Psoas muscle (tissue), 8 donors: Measurements from ENCODE around the gene S100P. TPM values are rescaled to one million over a fixed set of nuclear protein-coding genes. Genes with fewer than 3 reads are reported as not detected.

Experiments
- ATAC-seq, 4 donors: fragments of 200-7000 bp; cut with Tn5 transposase; one replicate each; pipeline ENCODE4 v1.9.1; 2020; ENCODE audit warnings: moderate library complexity in 3 of 4, mild to moderate bottlenecking in 2 of 4
- DNase-seq, 2 donors: peaks; one replicate each; pipeline ENCODE4 v3.0.0-alpha.2; 2020
- H3K27ac ChIP-seq: fragments of 200-600 bp; one replicate; pipeline ENCODE4 v1.8.0; 2022
- H3K27me3 ChIP-seq, 3 donors: fragments of 200-600 bp in 1 of 3; one replicate each; pipeline versions ENCODE4 v1.6.1 to v1.8.0; 2013 to 2022; ENCODE audit warnings: low read length in 2 of 3, mild to moderate bottlenecking in 2 of 3, moderate library complexity in 1 of 3; ENCODE audit not compliant: insufficient read depth in 3 of 3
- H3K36me3 ChIP-seq, 2 donors: fragments of 200-600 bp in 1 of 2; one replicate each; pipeline versions ENCODE4 v1.6.1 to v1.8.0; 2013 to 2022; ENCODE audit warnings: low read depth in 1 of 2, mild to moderate bottlenecking in 1 of 2, moderate library complexity in 1 of 2; ENCODE audit not compliant: insufficient read depth in 1 of 2
- H3K4me1 ChIP-seq: fragments of 200-600 bp; one replicate; pipeline ENCODE4 v1.8.0; 2022
- H3K4me3 ChIP-seq: fragments of 200-600 bp; one replicate; pipeline ENCODE4 v1.8.0; 2022; ENCODE audit warnings: mild to moderate bottlenecking
- H3K9me3 ChIP-seq: fragments of 200-600 bp; one replicate; pipeline ENCODE4 v1.8.0; 2022
- WGBS, 3 donors: extraction: QIAGEN DNeasy Blood & Tissue Kit; methylation state at CpG; one replicate each; pipeline versions ENCODE4 v1.1.6 to v1.1.7; 2013; 5-methylcytosine and 5-hydroxymethylcytosine counted together
- intact Hi-C, 2 donors: fragments of 100-400 bp; cut with DNase I; formaldehyde crosslinking; loops; one replicate each; pipeline versions ENCODE4 v1.11.0 to v1.14.2; 2022
- polyA plus RNA-seq, 3 donors: library from polyadenylated mRNA; stranded (reverse); fragments of 200-250 nt; gene quantifications; one replicate each; pipeline ENCODE4 v1.2.3, GENCODE V29; 2013
- total RNA-seq, 4 donors: library from RNA; stranded (reverse); fragmentation: NEBNext Ultra II Directional in 2 of 4; extraction: Animal tissue kit (Norgen Biotek cat#: 25700) in 2 of 4; gene quantifications; one replicate each; pipeline versions ENCODE4 v1.2.1 to v1.2.4, GENCODE V29; 2021 to 2023
- TF ChIP-seq, protein P1 (sequence below): fragments of 200-600 bp; IDR thresholded peaks from one replicate; pipeline ENCODE4 v1.8.0; 2022; ENCODE audit warnings: antibody characterized with exemption
- donor health status: healthy with polysubstance abuse.
- donor health status: DM: no; HTN: no; CAD: no; lungs with moderate emphysema.
- donor health status: Bipolar disorder and iron deficiency.
- donor health status: healthy.
- donor health status: DM: yes; HTN: yes; CAD: no.
- donor health status: DM: no; HTN: no; CAD: no.
- donor health status: DM: no; HTN: no; CAD: no.
- donor health status: DM: yes; HTN: yes; CAD: no.

The S100P gene
- total and polyA plus RNA-seq, 7 donors = 0.34 to 1.5 (median 0.36) TPM; not detected in 1

- Histone ChIP-seq H3K4me1 (no peaks in the 10 kb centered on the region), H3K27ac (no peak overlapping the region), H3K9me3 (no peaks in the 10 kb centered on the region), H3K36me3 (no peaks in the 10 kb centered on the region), H3K27me3 (no peaks in the 10 kb centered on the region), H3K4me3 (no peak overlapping the region)
- ATAC-seq = peak in 3 of 4 donors; percentile 29 to 46 (median 34)
- 59 to 62% (median 61%) methylated on average over 23 of the region's 23 CpGs for WGBS, 3 donors
- DNase-seq = no peak
- intact Hi-C loops = no loop called here
- TF ChIP-seq, protein P1, sequence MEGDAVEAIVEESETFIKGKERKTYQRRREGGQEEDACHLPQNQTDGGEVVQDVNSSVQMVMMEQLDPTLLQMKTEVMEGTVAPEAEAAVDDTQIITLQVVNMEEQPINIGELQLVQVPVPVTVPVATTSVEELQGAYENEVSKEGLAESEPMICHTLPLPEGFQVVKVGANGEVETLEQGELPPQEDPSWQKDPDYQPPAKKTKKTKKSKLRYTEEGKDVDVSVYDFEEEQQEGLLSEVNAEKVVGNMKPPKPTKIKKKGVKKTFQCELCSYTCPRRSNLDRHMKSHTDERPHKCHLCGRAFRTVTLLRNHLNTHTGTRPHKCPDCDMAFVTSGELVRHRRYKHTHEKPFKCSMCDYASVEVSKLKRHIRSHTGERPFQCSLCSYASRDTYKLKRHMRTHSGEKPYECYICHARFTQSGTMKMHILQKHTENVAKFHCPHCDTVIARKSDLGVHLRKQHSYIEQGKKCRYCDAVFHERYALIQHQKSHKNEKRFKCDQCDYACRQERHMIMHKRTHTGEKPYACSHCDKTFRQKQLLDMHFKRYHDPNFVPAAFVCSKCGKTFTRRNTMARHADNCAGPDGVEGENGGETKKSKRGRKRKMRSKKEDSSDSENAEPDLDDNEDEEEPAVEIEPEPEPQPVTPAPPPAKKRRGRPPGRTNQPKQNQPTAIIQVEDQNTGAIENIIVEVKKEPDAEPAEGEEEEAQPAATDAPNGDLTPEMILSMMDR = no peak
These were observed 4.7 kb upstream of the S100P start for GRCh38 chr4:6688879-6689505.

GRCh38 chr4:6689506-6689960, 4.1 kb upstream of the S100P start:
- no peaks in the 10 kb centered on the region for H3K27me3 ChIP-seq
- H3K36me3 ChIP-seq = no peaks in the 10 kb centered on the region
- DNase-seq (no peak), ATAC-seq (peak in 1 of 4 donors; percentile 9)
- 90 to 91% (median 91%) methylated on average over 15 of the region's 15 CpGs for WGBS, 3 donors
- H3K9me3 ChIP-seq = no peaks in the 10 kb centered on the region
- no peak overlapping the region for H3K4me3 ChIP-seq
- no peaks in the 10 kb centered on the region for H3K4me1 ChIP-seq
- intact Hi-C loops = no loop called here
- H3K27ac ChIP-seq = no peak overlapping the region
- TF ChIP-seq, protein P1 = no peak

DNA sequence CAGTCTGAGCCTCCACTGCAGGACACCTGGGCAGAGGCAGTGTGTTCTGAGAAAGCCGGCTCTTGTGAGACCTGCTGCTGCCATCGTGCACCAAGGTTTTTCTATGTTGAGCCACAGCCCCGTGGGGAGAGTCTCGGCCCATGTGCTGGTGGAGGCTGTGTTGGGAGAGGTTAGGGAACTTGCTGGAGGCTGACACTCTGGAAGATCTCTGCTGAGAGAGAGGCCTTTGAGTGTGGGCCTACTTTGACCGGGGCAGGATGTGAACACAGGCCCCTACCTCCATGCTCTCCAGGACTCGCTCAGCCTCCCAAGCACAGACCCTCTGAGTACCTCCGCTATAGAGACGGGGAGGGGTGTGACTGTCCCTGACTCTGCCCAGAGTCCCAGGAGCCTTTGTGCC, 1.3 kb upstream of the S100P start:
- DNase-seq (no peak), ATAC-seq (no peak)
- peaks cover 16% of the 10 kb centered on the region for H3K4me1 ChIP-seq
- no peak overlapping the region for H3K27ac ChIP-seq
- 76 to 81% (median 80%) methylated on average over 8 of the region's 8 CpGs for WGBS, 3 donors
- H3K4me3 ChIP-seq = no peak overlapping the region
- no peaks in the 10 kb centered on the region for H3K27me3 ChIP-seq
- TF ChIP-seq, protein P1 = no peak
- intact Hi-C loops = no loop called here
- no peaks in the 10 kb centered on the region for H3K9me3 ChIP-seq
- no peaks in the 10 kb centered on the region for H3K36me3 ChIP-seq

DNA sequence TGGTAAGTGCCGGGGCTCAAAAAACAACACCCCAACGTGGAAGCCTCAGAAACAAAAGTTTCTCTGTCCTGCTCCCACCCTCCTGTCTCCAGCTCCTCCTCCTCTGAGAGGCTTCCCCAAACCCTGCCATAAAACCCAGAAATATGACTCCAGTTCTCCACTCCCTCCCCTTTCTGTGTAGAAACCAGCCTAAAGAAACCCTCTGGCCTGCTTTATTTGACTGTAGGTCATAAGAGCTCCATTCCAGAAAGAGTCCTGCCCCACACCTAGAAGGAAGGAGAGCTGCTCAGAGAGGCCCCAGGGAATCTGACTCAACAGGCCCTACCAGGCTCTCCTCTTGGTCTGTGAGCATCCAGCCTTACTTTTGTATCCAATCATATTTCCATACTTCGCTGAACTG, 872 bp upstream of the S100P start:
- intact Hi-C loops = no loop called here
- DNase-seq = no peak
- ATAC-seq = no peak
- no peaks in the 10 kb centered on the region for H3K9me3 ChIP-seq
- no peaks in the 10 kb centered on the region for H3K27me3 ChIP-seq
- peaks cover 16% of the 10 kb centered on the region for H3K4me1 ChIP-seq
- H3K27ac ChIP-seq = no peak overlapping the region
- H3K4me3 ChIP-seq = no peak overlapping the region
- TF ChIP-seq, protein P1 = no peak
- no peaks in the 10 kb centered on the region for H3K36me3 ChIP-seq
- 68 to 75% (median 71%) methylated on average over 3 of the region's 3 CpGs for WGBS, 3 donors
